NCI-H2107 (cell line): Measurements from ENCODE around the gene METTL27.
"Not testable (repeated sequence)": the region's sequence is repeated elsewhere in the genome, so short reads cannot be mapped to it uniquely, and the experiment has no call there.

Experiments used
- DNase-seq: peaks from one replicate; lab custom pipeline; 2025; lab: John Stamatoyannopoulos, UW

METTL27 gene

DNA sequence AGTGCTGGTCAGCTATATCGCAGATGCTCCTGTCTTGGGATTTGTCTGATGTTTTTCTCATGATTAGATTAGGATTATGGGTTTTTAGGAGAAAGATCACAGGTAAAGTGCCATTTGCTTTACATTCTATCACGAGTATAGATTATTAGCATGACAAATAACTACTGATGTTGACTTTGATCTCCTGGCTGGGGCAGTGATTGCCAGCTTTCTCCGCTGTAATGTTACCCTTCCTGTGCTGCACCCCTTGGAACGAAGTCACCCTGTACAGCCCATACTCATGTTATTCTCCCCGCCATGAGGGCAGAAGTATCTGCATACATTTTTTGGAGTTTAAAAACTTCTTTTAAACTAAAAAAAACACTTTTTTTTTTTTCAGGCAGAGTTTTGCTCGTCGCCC, 22.3 kb downstream of the METTL27 start:
- no peak for DNase-seq

DNA sequence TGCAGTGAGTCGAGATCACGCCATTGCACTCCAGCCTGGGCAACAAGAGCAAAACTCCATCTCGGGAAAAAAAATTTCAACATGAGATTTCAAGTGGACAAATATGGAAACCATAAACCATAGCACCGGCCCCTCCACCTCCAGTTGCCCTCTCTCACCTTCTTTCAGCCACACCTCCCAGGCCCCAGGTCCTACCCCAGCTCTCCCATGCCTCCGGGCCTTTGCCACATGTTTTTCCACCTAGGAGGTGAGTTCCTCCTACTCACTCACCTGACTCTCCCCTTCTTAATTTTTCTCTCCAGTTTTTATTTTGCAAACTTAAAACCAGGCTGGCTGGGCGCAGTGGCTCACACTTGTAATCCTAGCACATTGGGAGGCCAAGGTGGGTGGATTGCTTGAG, 25.2 kb downstream of the METTL27 start:
- DNase-seq: no peak

DNA sequence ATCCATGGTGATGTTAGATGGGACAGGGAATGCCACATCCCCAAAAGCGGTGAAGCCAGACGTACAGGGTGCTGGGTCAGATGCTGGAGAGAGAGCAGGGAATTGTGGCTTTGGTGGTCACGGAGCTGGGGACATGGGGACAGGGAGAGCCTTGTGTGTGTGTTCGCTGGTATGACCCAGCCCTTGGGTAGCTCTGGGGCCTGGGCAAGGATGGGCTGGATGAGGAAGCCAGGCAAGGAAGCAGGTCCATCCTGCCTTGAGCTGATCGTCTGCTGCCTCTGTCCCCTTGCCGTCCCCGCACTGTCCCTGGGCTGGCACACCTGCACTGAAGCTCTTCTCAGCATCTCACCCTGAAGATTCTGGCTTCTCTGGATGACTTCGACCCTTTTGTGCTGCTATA, 26.9 kb downstream of the METTL27 start:
- DNase-seq: no peak

DNA sequence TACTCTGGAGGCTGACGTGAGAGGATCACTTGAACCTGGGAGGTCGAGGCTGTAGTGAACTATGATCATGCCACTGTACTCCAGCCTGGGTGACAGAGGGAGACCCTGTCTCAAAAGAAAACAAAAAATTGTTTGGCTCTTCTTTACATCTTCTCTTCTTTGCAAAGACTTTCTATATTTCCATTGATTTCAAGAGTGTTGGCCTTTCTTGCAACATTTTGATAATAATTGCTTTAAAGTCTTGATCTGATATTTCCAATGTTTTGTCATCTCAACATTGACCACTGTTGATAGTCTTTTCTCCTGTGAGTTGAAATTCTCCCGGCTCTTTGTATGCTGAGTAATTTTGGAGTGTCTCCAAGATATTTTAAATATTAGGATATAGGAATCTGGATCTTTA, 29.3 kb downstream of the METTL27 start:
- no peak for DNase-seq

DNA sequence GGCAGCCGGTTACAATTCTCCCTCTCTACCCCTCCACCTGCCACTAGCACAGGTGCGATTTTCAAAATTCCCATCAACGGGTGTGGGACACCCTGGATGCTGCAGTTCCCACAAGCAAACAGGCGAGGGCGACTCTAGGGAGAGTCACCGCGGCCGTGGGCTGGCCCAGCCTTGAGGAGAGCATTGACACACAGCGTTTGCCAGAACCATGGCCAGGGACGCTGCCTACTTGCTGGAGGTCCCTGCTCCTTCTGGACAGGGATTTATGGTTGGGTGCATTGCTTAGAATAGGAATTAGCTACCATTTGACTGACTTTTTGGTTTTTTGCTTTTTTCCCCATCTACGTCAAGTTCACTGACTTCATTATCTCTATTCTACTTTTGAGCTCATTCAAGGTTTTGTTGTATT, 30.6 kb downstream of the METTL27 start:
- DNase-seq: no peak

DNA sequence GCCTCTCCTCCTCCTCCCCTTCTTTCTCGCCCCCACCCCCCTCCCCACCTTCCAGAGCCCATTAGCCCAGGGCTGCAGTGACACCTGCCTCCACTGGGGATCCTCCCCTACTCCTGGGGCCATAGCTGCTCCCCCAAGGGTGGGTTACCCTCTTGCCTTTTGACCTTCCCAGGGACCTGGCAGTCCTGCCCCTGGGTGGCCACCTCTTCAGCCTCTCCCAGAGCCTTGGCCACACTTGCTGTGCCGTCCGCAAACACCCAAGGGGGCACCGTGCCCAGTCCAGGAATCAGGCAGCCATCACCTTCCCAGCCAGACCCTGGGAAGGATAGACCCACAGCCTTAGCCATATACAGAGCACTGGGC, 31.3 kb downstream of the METTL27 start:
- no peak for DNase-seq

DNA sequence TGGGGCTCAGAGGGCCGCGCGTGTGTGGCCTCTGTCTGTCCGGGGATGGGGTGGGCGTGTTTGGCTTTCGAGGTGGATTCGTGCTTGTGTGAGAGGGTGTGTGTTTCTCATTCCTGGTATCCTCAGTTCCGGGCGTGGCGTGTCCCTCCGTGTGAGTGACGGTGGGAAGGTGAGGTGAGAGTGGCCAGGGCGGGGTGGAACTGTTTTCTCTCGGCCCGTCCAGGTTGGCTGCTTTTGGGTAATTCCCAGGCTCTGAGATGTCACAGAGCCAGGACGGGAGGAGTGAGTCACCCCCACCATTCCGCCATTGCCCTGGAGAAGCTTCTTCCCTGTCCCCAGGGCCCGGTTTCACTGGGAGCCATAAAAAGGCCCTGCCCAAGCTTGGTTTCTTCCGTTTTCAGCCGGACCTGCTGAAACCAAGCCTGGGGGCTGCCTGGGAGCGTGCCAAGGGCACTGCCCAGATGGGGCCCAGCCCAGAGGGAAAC, 32.8 kb downstream of the METTL27 start:
- no peak for DNase-seq

DNA sequence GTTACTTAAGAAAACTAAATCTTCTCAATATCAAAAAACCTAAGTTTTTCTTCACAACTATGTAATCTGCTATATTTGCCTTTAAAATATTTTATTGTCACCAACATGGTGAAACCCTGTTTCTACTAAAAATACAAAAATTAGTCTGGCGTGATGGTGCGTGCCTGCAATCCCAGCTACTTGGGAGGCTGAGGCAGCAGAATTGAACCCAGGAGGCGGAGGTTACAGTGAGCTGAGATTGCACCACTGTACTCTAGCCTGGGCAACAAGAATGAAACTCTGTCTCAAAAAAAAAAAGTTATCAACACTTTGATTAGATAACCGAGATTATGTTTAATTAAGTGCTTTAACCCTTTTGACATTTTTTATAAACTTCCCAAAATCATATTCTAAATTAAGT, 39.9 kb downstream of the METTL27 start:
- DNase-seq: no peak

DNA sequence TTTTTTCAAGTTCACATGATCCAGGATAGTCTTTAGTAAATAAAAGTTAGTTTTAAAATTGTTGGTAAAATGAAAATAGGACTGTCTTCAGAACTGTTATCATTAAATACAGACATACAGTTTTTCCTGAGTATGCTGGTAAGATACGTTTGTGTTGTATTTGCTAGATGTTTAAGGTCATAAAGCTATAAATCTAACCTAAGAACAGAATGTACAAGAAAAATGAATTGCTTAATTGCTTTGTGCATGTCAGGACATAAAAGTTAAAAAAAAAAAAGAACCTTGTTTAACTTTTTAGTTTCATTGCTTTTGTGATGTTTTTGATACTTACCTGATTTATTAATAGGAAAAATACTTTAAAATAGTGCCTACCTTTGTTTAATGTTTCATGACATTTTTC, 40.7 kb downstream of the METTL27 start:
- no peak for DNase-seq

DNA sequence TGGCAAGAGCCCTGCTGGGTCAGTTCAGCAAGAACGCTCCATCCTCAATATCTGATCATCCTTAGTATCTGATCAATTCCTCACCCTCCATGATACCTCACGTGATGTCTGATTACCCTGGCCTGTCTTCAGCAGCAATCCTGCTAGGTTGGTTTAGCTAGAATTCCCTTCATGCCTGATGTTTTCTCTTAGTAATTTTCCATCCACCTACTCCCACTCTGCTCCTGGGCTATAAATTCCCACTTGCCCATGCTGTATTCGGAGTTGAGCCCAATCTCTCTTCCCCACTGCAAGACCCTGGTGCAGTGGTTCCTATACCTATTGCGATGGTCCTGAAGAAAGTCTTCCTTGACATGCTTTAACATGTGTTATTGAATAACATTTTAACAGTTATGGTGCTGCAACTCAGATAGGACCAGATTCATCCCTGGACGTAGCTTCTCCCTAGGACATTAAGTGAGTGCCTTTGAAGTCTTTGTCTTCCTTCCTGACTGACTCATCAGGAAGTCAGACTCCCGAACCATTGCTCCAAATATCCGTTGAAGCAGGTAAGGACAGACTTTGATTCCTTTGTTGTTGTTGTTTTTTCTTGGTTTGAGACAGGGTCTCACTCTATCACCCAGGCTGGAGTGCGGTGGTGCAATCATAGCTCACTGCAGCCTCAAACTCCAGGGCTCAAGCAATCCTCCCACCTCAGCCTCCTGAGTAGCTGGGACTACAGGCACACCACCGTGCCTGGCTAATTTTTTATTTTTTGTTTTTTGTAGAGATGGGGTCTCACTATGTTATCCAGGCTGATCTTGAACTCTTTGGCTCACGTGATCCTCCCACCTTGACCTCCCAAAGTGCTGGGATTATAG, 42.8 kb downstream of the METTL27 start:
- no peak for DNase-seq

DNA sequence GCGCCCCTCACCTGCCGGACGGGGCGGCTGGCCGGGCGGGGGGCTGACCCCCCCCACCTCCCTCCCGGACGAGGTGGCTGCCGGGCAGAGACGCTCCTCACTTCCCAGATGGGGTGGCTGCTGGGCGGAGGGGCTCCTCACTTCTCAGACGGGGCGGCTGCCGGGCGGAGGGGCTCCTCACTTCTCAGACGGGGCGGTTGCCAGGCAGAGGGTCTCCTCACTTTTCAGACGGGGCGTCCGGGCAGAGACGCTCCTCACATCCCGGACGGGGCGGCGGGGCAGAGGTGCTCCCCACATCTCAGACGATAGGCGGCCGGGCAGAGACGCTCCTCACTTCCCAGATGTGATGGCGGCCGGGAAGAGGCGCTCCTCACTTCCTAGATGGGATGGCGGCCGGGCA, 45.1 kb downstream of the METTL27 start:
- DNase-seq: not testable (repeated sequence)

DNA sequence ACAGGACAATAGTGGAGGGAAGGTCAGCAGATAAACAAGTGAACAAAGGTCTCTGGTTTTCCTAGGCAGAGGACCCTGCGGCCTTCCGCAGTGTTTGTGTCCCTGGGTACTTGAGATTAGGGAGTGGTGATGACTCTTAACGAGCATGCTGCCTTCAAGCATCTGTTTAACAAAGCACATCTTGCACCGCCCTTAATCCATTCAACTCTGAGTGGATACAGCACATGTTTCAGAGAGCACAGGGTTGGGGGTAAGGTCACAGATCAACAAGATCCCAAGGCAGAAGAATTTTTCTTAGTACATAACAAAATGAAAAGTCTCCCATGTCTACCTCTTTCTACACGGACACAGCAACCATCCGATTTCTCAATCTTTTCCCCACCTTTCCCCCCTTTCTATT, 45.7 kb downstream of the METTL27 start:
- not testable (repeated sequence) for DNase-seq

DNA sequence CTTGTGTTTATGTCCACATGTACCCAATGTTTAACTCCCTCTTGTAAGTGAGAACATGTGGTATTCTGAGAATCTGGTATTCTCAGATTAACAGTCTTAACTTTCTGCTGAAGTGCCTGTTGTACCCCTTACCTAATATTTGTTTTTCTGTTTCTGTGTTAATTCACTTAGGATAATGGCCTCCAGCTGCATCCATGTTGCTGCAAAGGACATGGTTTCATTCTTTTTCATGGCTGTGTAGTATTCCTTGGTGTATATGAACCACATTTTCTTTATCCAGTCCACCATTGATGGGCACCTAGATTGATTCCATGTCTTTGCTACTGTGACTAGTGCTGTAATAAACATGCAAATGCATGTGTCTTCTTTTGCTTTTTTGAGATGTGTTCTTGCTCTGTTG, 47.1 kb downstream of the METTL27 start:
- not testable (repeated sequence) for DNase-seq

DNA sequence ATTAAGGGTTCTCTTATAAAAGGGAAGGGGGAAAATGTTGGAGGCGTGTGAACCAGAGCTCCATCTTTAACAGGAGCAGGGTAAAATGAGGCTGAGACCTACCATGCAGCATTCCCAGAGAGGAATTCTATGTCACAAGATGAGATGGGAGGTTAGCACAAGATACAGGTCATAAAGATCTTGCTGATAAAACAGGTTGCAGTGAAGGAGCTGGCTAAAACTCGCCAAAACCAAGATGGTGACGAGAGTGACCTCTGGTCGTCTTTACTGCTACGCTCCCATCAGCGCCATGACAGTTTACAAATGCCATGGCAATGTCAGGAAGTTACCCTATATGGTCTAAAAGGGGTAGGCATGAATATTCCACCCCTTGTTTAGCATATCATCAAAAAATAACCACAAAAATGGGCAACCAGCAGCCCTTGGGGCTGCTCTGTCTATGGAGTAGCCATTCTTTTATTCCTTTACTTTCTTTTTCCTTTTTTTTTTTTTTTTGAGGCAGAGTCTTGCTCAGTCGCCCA, 51.1 kb downstream of the METTL27 start:
- not testable (repeated sequence) for DNase-seq

DNA sequence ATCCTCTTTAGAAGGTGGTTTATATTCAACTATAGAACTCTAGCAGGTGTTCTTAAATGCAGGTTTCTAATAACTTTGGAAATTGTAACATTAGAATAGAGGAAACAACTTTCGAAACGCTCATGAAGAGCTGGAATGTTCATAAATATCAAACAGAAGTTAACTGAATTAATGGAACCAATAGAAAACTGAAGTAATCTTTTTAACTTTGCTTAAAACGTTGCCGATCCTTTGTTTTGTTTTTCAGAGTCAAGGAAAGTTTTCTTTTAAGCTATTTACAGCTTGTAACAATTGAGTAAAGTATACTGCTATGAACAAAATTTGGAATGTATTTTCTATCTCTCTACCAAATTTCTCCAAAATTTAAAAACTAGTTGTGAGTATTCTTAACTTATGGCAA, 53.3 kb downstream of the METTL27 start:
- DNase-seq: no peak

DNA sequence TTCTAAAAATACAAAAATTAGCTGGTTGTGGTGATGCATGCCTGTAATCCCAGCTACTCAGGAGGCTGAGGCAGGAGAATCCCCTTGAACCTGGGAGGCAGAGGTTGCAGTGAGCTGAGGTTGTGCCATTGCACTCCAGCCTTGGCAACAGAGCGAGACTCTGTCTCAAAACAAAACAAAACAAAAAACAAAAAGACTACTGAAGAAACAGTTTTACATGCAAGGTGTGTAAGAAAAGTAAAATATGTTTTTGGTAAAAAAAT, 54.6 kb downstream of the METTL27 start:
- not testable (repeated sequence) for DNase-seq

DNA sequence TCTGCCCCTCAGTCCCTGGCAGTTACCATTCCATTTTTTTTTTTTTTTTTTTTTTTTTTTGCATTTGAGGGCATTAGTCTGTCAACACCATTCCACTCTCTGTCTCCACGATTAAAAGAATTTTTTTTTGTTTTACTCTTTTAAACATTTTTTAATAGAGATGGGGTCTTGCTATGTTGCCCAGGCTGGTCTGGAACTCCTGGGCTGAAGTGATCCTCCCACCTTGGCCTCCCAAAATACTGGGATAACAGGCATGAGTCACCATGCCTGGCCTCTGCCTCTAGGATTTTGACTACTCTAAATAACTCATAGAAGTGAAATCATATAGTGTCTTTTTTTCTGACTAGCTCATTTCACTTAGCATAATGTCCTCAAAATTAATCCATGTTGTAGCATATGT, 55.7 kb downstream of the METTL27 start:
- DNase-seq: no peak
